Activated CD4-positive, alpha-beta memory T cell treated with anti-CD3 and anti-CD28 coated beads, Interleukin-2, amount 10 ng/mL, durations not matched to agents 7 days and 5 days (primary cell): ENCODE results near the gene POFUT2. TPM values are rescaled to one million over a fixed set of nuclear protein-coding genes. Genes with fewer than 3 reads are reported as not detected.

Source experiments
- CTCF ChIA-PET: fragments of 350-600 bp; sonication (Branson Sonifier 250); formaldehyde crosslinking; loops from one replicate; lab custom pipeline; 2021; ENCODE audit warnings: antibody characterized with exemption, inconsistent platforms; lab: Charles Lee
- POLR2A ChIA-PET: fragments of 350-600 bp; sonication (Branson Sonifier 250); formaldehyde crosslinking; loops from one replicate; lab custom pipeline; 2021; ENCODE audit warnings: antibody characterized with exemption; lab: Charles Lee
- DNase-seq: peaks from one replicate; pipeline ENCODE4 v3.0.0-alpha.2; 2020
- H3K27ac Mint-ChIP-seq: one replicate; pipeline ENCODE4 v1.8.0; 2021; ENCODE audit warnings: mild to moderate bottlenecking, mixed read lengths
- H3K27me3 Mint-ChIP-seq: one replicate; pipeline ENCODE4 v1.8.0; 2021; ENCODE audit warnings: mixed read lengths
- H3K36me3 Mint-ChIP-seq: one replicate; pipeline ENCODE4 v1.8.0; 2021; ENCODE audit warnings: low read depth, mixed read lengths
- H3K4me1 Mint-ChIP-seq: one replicate; pipeline ENCODE4 v1.8.0; 2021; ENCODE audit warnings: mixed read lengths
- H3K4me3 Mint-ChIP-seq: one replicate; pipeline ENCODE4 v1.8.0; 2021; ENCODE audit warnings: mild to moderate bottlenecking, mixed read lengths
- H3K9me3 Mint-ChIP-seq: one replicate; pipeline ENCODE4 v1.8.0; 2021; ENCODE audit warnings: mixed read lengths
- total RNA-seq, 2 experiments: library from RNA; stranded (reverse); gene quantifications; one replicate each; pipeline ENCODE4 v1.2.3, GENCODE V29; 2021

The POFUT2 gene
- total RNA-seq, 2 experiments from 2014 or later: 23.5 to 25.1 TPM

DNA sequence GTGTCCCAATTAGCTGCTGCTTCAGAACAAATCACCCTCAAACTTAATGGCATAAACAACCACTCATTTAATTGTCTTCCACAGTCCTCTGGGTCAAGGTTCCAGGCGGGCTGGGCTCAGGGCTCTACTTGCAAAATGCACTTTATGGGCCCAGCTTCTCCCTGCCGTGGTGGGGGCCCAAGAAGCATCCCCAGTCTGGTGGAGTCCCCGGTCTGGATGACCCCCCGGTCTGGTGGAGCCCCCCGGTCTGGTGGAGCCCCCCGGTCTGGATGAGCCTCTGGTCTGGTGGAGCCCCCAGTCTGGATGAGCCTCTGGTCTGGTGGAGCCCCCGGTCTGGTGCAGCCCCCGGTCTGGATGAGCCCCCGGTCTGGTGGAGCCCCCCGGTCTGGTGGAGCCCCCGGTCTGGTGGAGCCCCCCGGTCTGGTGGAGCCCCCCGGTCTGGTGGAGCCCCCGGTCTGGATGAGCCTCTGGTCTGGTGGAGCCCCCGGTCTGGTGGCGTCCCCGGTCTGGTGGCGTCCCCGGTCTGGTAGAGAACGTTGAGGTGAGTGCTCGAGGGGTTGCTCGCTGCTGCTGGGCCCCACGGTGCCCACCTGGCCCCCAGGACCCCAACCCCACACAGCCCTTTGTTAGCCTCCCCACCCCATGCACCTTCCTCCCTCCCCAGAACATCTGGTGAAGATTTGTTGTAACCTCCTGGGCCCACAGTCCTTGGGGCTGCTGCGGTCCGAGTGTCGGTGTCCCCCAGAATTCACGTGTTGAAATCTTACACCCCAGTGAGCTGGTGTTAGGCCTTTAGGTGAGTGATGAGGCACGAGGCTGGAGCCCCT, 33.8 kb downstream of the POFUT2 start:
- H3K4me3 Mint-ChIP-seq: no peak overlapping the region
- H3K27me3 Mint-ChIP-seq: peaks cover 22% of the 10 kb centered on the region
- POLR2A ChIA-PET: no interaction called here
- no peaks in the 10 kb centered on the region for H3K36me3 Mint-ChIP-seq
- H3K27ac Mint-ChIP-seq: no peak overlapping the region
- peaks cover 23% of the 10 kb centered on the region for H3K4me1 Mint-ChIP-seq
- CTCF ChIA-PET: no interaction called here
- no peaks in the 10 kb centered on the region for H3K9me3 Mint-ChIP-seq
- DNase-seq: no peak

DNA sequence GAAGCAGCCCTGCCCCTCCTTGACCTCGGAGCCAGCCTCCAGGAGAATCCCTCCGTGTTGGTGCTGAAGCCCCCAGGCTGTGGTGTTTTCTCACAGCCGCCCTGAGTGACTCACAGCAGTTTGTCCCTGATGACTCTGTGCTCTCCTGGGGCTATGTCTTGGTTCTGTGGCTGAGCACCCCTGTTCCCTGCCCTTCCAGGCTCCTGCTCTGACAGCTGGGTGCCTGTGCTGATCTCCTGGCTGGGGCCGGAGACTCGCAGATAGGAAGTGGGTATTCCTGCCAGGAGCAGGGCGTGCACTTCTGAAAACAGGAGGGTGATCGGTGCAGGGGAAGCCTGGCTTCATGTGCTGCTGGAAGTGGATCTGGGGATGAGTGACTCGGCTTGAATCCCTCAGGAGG, 34.5 kb downstream of the POFUT2 start:
- POLR2A ChIA-PET: no interaction called here
- H3K9me3 Mint-ChIP-seq: no peaks in the 10 kb centered on the region
- no peaks in the 10 kb centered on the region for H3K36me3 Mint-ChIP-seq
- H3K4me3 Mint-ChIP-seq: no peak overlapping the region
- no peak overlapping the region for H3K27ac Mint-ChIP-seq
- DNase-seq: no peak
- peaks cover 23% of the 10 kb centered on the region for H3K4me1 Mint-ChIP-seq
- H3K27me3 Mint-ChIP-seq: peaks cover 26% of the 10 kb centered on the region
- CTCF ChIA-PET: no interaction called here

DNA sequence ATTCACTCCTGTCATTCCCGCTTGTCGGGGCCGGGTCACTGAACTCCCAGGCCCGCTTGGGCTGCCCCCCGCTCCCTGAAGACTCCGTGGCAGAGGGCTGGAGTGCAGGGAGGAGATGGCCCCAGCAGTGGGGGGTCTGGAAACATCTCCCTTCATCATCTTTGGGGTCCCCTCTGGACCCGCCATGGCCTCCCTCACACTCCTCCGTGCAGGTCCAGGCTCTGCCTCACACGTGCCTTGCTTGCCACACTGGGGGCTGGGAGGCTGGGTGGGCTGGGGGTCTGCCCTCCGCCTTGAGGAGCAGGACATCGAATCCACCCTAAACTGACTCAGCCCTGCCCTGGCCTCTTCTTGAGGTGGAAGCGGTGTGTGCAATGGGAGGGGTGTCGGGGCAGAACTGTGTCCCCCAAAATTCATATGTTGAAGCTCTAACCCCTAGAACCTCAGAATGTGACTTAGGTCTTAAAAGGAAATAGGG, 35.2 kb downstream of the POFUT2 start:
- DNase-seq: no peak
- H3K9me3 Mint-ChIP-seq: no peaks in the 10 kb centered on the region
- ChIA-PET CTCF (no interaction called here), POLR2A (no interaction called here)
- no peaks in the 10 kb centered on the region for H3K36me3 Mint-ChIP-seq
- peaks cover 33% of the 10 kb centered on the region for H3K27me3 Mint-ChIP-seq
- H3K27ac Mint-ChIP-seq: no peak overlapping the region
- peaks cover 22% of the 10 kb centered on the region for H3K4me1 Mint-ChIP-seq
- H3K4me3 Mint-ChIP-seq: no peak overlapping the region

DNA sequence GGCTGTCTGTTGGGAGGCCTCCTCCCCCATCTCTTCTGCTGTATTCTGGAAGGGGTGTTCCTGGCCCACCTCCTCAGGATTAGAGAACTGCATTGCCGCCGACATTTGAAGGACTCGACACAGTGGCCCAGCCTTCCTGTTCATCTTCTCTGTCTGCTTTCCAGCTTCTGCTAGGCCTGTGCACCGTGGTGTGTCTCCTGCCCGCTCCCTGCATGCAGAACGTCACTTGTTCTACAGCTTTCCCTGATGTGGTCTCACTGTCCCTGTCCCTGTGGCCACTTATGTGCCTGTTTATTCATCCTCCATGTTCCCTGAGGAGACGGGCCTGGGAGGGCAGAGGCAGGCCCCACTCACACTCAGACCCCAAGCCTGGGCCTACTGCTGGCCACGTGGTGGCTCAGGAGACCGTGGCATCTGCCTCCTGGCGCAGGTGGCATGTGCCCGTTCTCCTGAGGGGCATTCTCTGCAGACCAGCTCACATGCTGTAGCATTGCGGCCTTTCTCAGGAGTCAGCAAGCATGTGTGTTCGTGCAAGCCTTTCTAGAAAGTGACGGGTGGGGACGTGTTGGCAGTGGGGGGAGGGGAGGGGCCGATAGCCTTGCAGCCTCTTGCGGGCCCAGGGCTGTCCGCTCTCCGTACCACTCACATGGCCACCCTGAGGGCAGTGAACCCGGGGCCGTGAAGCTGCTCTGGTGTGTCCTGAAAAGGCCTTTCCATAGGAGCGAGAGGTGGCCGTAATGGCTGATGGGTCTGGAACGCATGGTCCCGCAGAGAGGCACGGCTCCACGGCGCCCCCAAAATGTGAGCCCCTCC, 35.9 kb downstream of the POFUT2 start:
- peaks cover 35% of the 10 kb centered on the region for H3K27me3 Mint-ChIP-seq
- CTCF ChIA-PET: no interaction called here

DNA sequence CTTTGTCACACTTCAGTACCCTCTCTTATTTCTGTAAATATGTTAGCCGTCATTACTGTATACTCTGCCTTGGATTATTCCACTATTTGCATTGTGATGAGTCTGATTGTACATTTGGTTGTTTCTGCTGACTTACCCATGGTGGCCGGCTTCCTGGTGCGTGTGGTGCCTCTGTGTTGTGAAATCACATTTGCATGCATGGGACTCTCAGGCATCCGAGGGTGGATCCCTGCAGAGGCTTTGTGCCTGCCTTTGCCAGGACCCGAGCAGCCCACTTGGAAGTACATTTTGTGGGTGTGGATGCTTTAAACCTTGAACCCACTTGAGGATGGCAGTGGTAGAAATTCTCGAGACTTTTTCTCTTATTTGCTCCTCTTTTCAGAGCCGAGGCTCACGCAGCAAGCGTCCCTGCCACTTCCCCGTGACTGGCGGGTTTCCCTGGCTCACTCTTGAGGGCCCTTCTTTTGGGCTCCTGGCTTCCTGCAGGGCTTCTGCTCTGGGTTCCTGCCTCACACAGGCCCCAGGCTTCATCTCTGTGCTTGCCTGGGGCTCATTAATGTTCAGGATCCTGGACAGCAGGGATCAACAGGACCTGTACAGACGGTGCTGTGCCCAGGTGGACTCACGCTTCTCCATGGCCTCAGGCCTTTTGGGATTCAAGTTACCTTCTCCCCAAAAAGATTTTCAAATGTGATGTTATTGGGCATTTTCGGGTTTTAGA, 36.6 kb downstream of the POFUT2 start:
- Mint-ChIP-seq H3K27me3 (peaks cover 37% of the 10 kb centered on the region), H3K27ac (no peak overlapping the region), H3K9me3 (no peaks in the 10 kb centered on the region), H3K4me1 (peaks cover 12% of the 10 kb centered on the region), H3K4me3 (no peak overlapping the region), H3K36me3 (no peaks in the 10 kb centered on the region)
- POLR2A ChIA-PET: no interaction called here
- no peak for DNase-seq
- CTCF ChIA-PET: no interaction called here

More for the DNA sequence above, 35.9 kb downstream of the POFUT2 start:
- Mint-ChIP-seq H3K27ac (no peak overlapping the region), H3K4me3 (no peak overlapping the region), H3K4me1 (peaks cover 16% of the 10 kb centered on the region), H3K9me3 (no peaks in the 10 kb centered on the region), H3K36me3 (no peaks in the 10 kb centered on the region)
- POLR2A ChIA-PET: no interaction called here
- no peak for DNase-seq

DNA sequence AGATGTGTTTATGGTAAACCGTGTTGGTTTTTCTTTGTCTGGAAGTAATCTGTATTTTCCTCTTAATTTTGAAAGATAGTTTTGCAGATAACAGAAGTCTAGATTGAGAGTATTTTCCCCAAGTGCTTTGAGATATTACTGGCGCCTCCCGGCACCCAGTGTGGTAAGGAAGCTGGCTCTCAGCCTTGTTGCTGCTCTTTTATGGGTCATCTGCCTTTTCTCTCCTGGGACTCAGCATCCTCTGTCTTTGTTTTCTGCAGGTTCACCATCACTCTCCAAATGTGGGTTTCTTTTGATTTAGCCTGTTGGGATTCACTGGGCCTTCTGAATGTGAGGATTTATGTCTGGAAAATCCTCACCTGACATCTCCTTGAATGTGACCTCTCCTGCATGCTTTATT, 37.4 kb downstream of the POFUT2 start:
- no peaks in the 10 kb centered on the region for H3K36me3 Mint-ChIP-seq
- peaks cover 6% of the 10 kb centered on the region for H3K4me1 Mint-ChIP-seq
- peaks cover 34% of the 10 kb centered on the region for H3K27me3 Mint-ChIP-seq
- CTCF ChIA-PET: no interaction called here
- no peak overlapping the region for H3K4me3 Mint-ChIP-seq
- no peak overlapping the region for H3K27ac Mint-ChIP-seq
- H3K9me3 Mint-ChIP-seq: no peaks in the 10 kb centered on the region
- DNase-seq: no peak
- POLR2A ChIA-PET: no interaction called here

DNA sequence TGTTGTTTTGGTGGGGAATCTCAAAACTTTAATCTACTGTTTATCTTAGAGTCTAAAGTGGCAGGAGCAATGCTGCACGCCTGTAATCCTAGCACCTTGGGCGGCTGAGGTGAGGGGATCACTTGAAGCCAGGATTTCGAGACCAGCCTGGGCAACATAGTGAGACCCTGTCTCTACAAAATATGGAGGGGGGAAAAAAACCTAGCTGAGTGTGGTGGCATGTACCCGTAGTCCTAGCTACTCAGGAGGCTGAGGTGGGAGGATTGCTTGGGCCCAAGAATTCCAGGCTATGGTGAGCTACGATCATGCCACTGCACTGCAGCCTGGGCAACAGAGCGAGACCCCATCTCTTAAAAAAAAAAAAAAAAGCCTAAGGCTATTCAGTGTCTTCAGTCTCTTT, 38.1 kb downstream of the POFUT2 start:
- CTCF ChIA-PET: no interaction called here

DNA sequence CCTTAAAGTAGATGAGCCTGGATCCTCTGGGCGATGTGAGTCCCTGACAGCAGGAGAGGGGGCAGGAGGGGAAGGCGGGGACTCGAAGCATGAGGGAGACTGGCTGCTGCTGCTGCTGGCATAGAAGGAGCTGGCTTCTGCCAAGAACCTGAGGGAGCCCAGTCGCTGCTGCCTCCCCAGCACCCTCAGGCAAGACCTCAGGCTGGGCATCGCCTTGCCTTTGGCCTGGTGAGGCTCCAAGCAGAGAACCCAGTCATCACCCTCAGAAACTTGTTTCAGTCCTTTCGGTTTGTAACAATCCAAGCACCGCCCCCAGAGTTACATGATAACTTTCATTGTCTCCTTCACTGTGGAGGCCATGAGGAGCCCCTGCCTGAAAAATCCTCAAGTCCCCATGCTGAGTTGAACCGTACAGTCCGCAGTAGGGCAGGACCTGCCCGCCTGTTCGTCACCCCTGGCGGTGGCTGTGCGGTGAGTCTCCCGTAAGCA, 38.8 kb downstream of the POFUT2 start:
- Mint-ChIP-seq H3K4me1 (no peaks in the 10 kb centered on the region), H3K9me3 (peaks cover 6% of the 10 kb centered on the region), H3K27me3 (peaks cover 33% of the 10 kb centered on the region), H3K36me3 (peaks cover 6% of the 10 kb centered on the region), H3K27ac (no peak overlapping the region), H3K4me3 (no peak overlapping the region)
- DNase-seq: no peak
- ChIA-PET CTCF (no interaction called here), POLR2A (no interaction called here)

More for the DNA sequence above, 38.1 kb downstream of the POFUT2 start:
- Mint-ChIP-seq H3K4me1 (no peaks in the 10 kb centered on the region), H3K27me3 (peaks cover 32% of the 10 kb centered on the region), H3K9me3 (no peaks in the 10 kb centered on the region), H3K4me3 (no peak overlapping the region), H3K36me3 (no peaks in the 10 kb centered on the region), H3K27ac (no peak overlapping the region)
- POLR2A ChIA-PET: no interaction called here
- DNase-seq: no peak

DNA sequence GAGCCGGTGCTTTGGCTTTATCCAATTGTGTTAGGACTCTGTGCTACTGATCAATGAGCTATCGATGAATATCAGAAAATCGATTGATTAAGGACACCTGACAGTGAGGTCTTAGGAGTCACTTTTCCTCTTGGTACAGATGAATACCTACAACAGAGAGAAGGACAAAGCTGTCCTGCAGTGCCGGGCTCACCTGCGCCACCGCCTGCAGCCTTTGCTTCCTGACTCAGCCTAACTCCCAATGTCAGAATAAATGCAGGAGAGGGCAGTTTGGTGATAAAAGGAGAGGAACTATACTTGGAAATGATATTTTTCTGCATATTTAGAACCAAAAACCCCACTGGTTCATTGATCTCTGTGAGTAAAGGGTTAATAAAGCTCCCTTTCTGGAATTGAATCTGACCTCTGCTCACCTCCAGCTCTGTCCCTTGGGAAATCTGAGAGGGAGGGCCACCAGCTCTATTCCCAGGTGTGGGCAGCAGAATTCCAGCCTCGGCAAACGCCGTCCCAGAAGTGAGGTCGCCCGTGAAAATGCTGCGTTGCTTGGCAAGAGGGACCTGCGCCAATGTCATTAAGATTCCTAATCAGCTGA, 39.3 kb downstream of the POFUT2 start:
- ChIA-PET CTCF (no interaction called here), POLR2A (no interaction called here)
- peaks cover 37% of the 10 kb centered on the region for H3K27me3 Mint-ChIP-seq
- no peak overlapping the region for H3K27ac Mint-ChIP-seq
- DNase-seq: no peak
- H3K4me1 Mint-ChIP-seq: no peaks in the 10 kb centered on the region
- H3K9me3 Mint-ChIP-seq: peaks cover 11% of the 10 kb centered on the region
- H3K4me3 Mint-ChIP-seq: no peak overlapping the region
- H3K36me3 Mint-ChIP-seq: peaks cover 10% of the 10 kb centered on the region

DNA sequence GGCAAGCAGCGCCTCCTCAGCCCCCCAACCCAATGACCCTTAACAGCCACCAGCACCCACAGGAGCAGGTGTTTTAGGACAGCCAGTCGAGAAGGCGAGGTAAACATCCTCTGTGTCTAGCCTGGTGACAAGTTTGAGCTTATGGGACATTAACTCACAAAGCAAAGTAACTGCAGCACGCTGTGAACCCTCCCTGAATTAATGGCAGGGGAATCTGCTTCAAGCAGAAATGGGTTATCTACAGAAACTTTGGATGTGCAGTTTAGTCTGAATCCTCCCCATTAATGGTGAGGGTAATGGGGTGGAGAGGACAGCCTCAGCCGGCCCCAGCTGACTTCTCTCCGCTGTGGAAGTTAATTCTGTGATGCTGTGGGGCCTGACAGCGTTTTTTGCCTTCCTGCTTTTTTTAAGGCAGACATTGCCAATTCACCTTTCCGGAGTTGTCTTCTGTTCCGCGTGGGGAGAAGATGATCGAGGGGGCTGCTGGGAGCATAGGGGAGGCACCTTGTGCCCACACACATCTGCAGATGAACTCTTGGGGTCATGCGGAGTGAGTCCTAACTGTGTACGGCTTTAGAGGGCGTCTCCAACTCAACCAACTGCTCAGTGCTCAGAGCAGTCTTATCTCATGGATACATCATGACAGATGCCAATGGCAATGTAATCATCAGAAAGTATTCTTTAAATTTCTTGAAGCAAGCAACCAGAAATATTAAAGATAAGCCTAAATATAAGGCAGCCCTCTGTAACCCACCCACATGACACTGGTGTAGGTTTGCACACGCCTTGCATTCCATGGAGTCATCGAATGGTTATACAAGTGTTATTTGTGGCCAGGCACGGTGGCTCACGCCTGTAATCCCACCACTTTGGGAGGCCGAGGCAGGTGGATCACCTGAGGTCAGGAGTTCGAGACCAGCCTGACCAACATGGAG, 41.0 kb downstream of the POFUT2 start:
- POLR2A ChIA-PET: no interaction called here
- H3K27ac Mint-ChIP-seq: no peak overlapping the region
- no peak overlapping the region for H3K4me3 Mint-ChIP-seq
- H3K27me3 Mint-ChIP-seq: peaks cover 41% of the 10 kb centered on the region
- peaks cover 14% of the 10 kb centered on the region for H3K36me3 Mint-ChIP-seq
- DNase-seq: no peak
- CTCF ChIA-PET: no interaction called here
- H3K9me3 Mint-ChIP-seq: peaks cover 16% of the 10 kb centered on the region
- peaks cover 2% of the 10 kb centered on the region for H3K4me1 Mint-ChIP-seq

DNA sequence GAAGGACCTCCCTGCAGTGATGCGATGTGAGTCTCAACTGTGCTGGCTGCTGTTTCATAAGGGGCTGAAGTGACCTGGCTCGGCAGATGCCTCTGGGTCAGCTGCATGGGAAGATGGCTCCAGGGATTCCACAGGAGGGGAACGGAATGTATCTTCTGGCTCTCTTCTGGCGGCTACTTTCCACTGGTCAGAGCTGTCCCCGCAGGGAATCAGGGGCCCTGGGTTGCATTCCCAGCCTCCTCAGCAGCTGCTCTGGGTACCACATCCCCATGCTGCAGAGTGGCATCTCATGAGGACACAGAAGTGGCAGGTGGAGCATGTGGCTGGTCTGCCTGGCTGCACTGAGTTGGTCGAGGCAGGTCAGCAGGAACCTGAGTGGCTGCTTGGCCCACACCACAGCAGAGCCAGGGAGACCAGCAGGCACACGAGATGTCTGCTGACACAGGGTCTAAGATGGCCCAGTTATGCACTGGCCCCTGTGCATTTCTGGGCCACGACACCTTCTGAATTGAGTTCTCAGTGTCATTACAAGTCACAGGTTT, 42.8 kb downstream of the POFUT2 start:
- H3K4me1 Mint-ChIP-seq: peaks cover 2% of the 10 kb centered on the region
- H3K9me3 Mint-ChIP-seq: peaks cover 22% of the 10 kb centered on the region
- H3K27me3 Mint-ChIP-seq: peaks cover 49% of the 10 kb centered on the region
- H3K36me3 Mint-ChIP-seq: peaks cover 17% of the 10 kb centered on the region
- no peak overlapping the region for H3K4me3 Mint-ChIP-seq
- ChIA-PET CTCF (no interaction called here), POLR2A (no interaction called here)
- no peak for DNase-seq
- no peak overlapping the region for H3K27ac Mint-ChIP-seq

DNA sequence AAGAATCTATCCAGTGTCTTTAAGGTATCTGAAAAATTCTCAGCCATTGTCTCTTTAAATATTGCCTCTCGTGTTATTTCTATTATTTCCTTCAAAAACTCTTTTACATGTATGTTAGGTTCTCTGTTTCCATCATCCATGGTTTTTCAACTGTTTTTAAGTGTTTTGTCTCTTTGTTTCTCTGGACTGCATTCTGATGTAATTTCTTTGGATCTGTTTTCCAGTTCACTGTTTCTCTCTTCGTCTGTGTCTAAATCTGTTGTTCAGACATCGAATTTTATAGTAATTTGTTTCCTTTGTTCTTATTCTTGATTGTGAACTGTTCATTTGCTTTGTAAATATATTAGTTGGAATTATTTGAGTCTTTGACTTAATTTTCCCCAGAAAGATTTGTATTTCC, 44.1 kb downstream of the POFUT2 start:
- ChIA-PET POLR2A (no interaction called here), CTCF (no interaction called here)
- Mint-ChIP-seq H3K27me3 (peaks cover 46% of the 10 kb centered on the region), H3K9me3 (peaks cover 22% of the 10 kb centered on the region), H3K27ac (no peak overlapping the region), H3K4me1 (peaks cover 2% of the 10 kb centered on the region), H3K4me3 (no peak overlapping the region), H3K36me3 (peaks cover 17% of the 10 kb centered on the region)
- no peak for DNase-seq
